ENCODE measurements around the gene CDC25B.
"Not testable (repeated sequence)": the region's sequence is repeated elsewhere in the genome, so short reads cannot be mapped to it uniquely, and the experiment has no call there.

DNA sequence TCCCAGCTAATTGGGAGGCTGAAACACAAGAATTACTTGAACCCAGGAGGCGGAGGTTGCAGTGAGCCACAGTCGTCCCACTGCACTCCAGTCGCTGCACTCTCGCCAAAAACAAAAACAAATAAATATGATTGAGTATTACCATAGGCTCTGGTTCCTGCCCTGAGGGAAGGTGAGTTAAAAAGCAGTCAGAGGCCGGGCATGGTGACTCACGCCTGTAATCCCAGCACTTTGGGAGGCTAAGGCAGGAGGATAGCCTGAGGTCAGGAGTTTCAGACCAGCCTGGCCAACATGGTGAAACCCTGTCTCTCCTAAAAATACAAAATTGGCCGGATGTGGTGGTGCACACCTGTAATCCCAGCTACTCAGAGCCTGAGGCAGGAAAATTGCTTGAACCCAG lies 44.1 kb downstream of the CDC25B start:
- TF ChIP-seq YY1 (tag by site-specific recombination; IDR thresholded peaks at IDR 0.05); ZNF24 (tag by site-specific recombination; IDR thresholded peaks at IDR 0.05); SP2 (tag by site-specific recombination; IDR thresholded peaks at IDR 0.05); ZNF274 (IDR thresholded peaks at IDR 0.05; ENCODE audit: low read length); ZNF274 (tag by site-specific recombination; IDR thresholded peaks at IDR 0.05; ENCODE audit: borderline replicate concordance); ZFP69B (tag by site-specific recombination; IDR thresholded peaks at IDR 0.05); ZNF138 (tag by site-specific recombination; IDR thresholded peaks at IDR 0.05; ENCODE audit: borderline replicate concordance); ZNF791 (tag by site-specific recombination; IDR thresholded peaks at IDR 0.05); HOXA7 (CRISPR knock-in tag; IDR thresholded peaks at IDR 0.05; ENCODE audit: borderline replicate concordance): not testable (repeated sequence)
- TF ChIP-seq, protein P1, sequence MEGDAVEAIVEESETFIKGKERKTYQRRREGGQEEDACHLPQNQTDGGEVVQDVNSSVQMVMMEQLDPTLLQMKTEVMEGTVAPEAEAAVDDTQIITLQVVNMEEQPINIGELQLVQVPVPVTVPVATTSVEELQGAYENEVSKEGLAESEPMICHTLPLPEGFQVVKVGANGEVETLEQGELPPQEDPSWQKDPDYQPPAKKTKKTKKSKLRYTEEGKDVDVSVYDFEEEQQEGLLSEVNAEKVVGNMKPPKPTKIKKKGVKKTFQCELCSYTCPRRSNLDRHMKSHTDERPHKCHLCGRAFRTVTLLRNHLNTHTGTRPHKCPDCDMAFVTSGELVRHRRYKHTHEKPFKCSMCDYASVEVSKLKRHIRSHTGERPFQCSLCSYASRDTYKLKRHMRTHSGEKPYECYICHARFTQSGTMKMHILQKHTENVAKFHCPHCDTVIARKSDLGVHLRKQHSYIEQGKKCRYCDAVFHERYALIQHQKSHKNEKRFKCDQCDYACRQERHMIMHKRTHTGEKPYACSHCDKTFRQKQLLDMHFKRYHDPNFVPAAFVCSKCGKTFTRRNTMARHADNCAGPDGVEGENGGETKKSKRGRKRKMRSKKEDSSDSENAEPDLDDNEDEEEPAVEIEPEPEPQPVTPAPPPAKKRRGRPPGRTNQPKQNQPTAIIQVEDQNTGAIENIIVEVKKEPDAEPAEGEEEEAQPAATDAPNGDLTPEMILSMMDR (tag by site-specific recombination; IDR thresholded peaks at IDR 0.05): not testable (repeated sequence)
- TF ChIP-seq, protein P2, sequence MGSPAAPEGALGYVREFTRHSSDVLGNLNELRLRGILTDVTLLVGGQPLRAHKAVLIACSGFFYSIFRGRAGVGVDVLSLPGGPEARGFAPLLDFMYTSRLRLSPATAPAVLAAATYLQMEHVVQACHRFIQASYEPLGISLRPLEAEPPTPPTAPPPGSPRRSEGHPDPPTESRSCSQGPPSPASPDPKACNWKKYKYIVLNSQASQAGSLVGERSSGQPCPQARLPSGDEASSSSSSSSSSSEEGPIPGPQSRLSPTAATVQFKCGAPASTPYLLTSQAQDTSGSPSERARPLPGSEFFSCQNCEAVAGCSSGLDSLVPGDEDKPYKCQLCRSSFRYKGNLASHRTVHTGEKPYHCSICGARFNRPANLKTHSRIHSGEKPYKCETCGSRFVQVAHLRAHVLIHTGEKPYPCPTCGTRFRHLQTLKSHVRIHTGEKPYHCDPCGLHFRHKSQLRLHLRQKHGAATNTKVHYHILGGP (tag by site-specific recombination; IDR thresholded peaks at IDR 0.05): not testable (repeated sequence)

Measured in HEK293 (cell line).